ENCODE results near the gene GOLGA8T.
"Not testable (repeated sequence)": the region's sequence is repeated elsewhere in the genome, so short reads cannot be mapped to it uniquely, and the experiment has no call there.

- not testable (repeated sequence) for TF ChIP-seq CTCF (IDR thresholded peaks at IDR 0.05; ENCODE audit: extremely low read depth in 1 of 2, insufficient read depth in 1 of 2, low read depth in 1 of 2, low read length in 2 of 2); POLR2A (IDR thresholded peaks at IDR 0.05; ENCODE audit: low read depth, low read length); MYC (IDR thresholded peaks at IDR 0.05; ENCODE audit: low read depth, low read length); MAX (IDR thresholded peaks at IDR 0.05; ENCODE audit: insufficient read depth, insufficient read length)
- TF ChIP-seq EZH2 (IDR thresholded peaks at IDR 0.05; ENCODE audit: borderline replicate concordance, low read depth, low read length, severe bottlenecking), result peak; percentile 16
Observed at GRCh38 chr15:30192119-30192745, 57.4 kb downstream of the GOLGA8T start.
